HG03066 (cell line): ENCODE results near the gene NMNAT3.

ENCODE experiments used
- ATAC-seq: cut with Tn5 transposase; IDR thresholded peaks from one replicate; pipeline ENCODE4 v1.9.1; 2021; ENCODE audit warnings: low read depth; ENCODE audit not compliant: unreplicated experiment

Gene NMNAT3

GRCh38 chr3:139676108-139676507 lies 1.7 kb downstream of the NMNAT3 start:
- no peak for ATAC-seq

DNA sequence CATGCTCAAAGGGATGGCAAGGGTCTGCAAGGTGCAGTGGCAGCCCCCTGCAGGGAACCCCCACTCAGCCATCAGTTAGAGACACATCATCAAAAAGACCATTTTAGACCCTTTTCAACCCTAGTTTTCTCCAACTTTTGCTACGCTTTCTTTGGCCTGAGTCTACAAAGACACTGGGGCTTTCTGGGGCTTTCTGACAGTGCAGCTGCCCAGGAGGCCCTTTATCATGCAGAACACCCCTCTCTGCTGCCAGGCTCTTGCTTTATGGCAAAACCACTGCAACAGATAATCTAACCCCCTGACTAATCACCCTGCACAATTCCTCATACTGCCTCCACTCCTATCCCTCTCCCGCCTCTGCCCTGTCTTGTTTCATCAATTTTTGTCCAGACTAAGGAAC lies 2.4 kb downstream of the NMNAT3 start:
- no peak for ATAC-seq

DNA sequence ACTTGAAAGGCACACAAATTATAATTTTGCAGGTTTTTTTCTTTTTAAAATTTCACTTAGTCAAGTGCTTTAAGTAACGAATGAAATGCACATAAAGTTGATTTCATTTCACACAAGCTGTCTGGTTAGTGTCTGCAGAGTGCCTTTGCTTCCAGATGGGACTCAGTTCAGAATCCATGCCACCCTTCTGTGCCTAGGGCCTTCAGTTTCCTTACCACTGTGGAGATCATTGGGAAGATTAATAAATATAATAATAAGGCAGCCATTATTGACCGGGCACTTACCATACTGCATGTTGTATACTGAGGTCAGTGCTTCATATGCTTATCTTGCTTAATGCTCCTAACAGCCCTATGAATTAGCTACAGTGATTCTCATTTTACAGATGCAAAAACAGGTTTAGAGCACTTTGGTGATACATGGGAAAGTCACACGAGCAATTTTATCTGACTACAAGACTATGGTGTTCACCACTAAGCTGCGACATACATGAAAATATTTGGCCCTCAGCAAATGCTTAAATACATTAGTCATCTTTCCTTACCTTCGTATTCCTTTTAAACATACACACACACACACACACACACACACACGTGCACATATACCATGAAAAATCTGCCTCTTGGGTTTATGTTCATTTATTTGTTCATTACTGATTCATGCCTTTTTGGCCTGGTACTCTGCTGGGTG lies 3.1 kb downstream of the NMNAT3 start:
- no peak for ATAC-seq

DNA sequence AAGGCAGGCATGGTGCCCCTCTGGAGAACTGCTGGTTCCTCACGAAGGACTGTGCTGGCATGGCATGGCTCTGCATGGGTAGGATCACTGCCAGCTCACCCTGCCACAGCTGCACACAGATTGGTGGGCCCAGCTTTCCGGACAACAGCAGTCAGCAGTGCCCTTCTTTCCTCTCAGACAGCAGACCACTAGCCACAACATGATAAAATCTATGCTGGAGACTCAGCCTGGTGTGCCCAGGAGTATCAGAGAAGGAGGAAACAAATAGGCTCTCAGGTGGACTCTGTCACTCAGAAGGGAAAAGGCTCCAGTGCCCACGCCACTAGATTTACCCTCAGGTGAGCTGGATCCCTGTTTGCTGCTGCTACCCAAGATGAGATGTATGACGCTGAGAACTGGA lies 4.9 kb downstream of the NMNAT3 start:
- ATAC-seq: no peak

GRCh38 chr3:139671863-139672646 lies 5.7 kb downstream of the NMNAT3 start:
- no peak for ATAC-seq

DNA sequence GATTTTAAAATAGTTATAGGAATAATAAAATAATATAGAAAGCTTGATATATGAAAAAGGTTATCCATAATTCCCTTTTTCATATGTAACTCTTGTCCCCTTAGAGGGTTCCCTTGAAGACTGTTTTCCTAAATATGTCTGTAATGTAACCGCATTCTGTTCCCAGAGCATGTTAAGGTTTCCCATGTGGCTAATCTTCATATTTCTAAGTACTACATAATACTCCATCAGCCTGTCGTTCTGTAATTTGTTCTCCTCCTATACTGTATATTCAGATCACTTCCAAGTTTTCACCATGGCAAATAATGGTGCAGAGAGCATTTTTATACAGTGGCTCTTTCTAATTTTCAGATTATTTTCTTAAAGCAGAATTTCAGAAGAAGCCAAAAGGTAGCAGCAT lies 6.7 kb downstream of the NMNAT3 start:
- no peak for ATAC-seq

DNA sequence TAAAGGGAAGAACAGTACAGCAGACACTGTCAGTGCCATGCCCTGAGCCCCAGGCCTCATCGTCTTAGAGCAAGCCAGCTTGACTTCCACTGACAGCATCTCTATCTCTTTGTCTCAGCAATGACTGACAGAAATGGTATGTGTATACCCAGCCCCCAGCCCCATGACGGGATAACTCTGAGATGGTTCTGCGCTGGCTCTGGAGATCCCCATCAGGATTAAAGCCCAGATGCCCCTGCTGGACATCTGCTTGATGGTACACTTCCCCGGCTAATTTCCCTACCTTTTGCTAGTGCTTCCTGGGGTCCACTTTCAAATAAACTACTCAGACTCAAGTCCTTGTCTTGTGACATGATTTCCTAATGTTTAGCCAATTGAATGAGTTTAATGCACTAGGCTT lies 7.6 kb downstream of the NMNAT3 start:
- no peak for ATAC-seq

GRCh38 chr3:139668332-139668731 lies 9.4 kb downstream of the NMNAT3 start:
- no peak for ATAC-seq

DNA sequence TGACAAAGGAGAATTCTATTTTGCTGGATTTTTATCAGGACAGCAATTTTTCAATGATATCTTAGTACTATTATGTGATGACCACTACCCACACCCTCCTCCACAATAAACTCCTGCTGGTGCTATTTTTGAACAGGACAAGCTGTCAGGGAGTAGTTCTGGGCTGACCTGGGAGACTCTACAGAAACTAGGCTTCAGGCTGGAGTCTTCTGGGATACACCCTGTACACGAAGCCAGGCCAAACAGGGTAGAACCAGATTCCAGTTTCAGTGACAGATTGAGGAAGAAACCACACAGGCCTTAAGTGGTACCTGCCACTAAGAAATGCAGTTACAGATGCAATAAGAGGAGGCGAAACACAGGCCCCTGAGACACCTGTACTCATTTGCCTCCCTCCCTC lies 12.8 kb downstream of the NMNAT3 start:
- no peak for ATAC-seq

DNA sequence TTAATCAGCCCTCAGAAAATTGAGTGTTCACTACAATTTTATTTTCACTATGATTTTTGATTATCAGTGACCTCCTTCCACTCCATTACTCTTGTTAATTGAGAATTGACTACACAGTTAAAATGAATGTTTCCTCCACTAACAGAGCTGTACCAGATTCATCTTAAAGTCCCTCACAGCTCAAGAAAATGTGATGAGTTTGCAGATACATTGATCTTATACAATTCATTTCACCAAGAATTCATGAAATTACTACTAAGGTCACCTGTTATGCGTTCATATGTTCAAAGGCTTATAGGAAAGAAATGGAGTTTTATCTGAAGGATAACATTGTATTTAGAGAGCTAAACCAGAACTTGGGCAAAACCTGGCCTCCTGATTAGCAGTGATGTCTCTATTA lies 17.5 kb downstream of the NMNAT3 start:
- no peak for ATAC-seq

- no peak for ATAC-seq
These were observed 18.3 kb downstream of the NMNAT3 start for GRCh38 chr3:139659511-139659910.

- ATAC-seq: no peak
These were observed 19.8 kb downstream of the NMNAT3 start for GRCh38 chr3:139657936-139658335.

GRCh38 chr3:139657434-139657833 lies 20.3 kb downstream of the NMNAT3 start:
- no peak for ATAC-seq

DNA sequence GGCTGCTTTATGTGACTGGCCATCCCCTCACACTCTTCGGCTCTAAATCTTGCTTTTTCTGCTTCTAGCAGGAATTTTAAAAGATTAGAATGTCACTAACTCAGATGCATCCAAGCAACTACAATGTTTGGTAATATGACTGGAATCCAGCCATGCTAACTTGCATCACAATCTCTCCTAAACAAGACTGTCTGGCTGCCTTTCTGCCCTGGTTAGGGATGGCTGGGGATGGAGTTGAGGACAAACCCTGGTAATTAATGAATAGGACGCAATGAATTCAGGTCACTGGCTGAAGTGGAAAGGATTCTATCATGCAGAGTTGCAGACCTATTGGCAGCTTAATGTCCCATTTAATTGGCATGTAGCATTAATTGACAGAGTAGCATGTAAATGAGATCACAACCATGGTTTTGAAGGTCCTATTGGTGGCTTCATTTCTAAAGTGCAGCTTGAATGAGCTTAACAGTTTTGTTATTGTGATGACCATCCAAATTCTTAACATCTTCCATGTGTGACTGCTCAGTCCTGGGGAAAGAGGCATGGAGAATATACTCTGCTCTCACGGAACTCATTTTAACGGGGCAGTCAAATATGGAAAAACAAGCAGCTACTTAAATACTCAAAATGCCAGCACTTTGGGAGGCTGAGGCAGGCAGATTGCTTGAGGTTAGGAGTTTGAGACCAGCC lies 21.7 kb downstream of the NMNAT3 start:
- no peak for ATAC-seq

- ATAC-seq: no peak
These were observed 23.0 kb downstream of the NMNAT3 start for GRCh38 chr3:139654637-139655365.

DNA sequence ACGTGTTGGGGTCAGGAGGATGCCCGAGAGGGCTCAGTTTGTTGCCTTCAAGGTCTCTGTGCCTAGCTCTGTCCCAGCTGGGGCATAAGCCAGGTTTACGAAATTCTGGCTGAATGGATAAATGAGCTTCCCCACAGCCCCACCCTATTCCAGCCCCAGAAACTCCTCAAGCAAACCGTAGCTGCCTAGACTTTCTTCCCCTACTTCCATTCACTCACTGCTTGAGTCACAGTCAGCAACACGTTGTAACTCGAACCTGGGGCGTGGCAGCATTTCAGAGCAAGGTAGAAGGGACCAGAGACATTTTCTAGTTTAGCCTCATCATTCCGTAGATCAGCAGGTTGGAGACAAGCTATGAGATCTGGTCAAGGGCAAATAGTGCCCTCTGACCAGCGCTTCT lies 24.2 kb downstream of the NMNAT3 start:
- no peak for ATAC-seq

DNA sequence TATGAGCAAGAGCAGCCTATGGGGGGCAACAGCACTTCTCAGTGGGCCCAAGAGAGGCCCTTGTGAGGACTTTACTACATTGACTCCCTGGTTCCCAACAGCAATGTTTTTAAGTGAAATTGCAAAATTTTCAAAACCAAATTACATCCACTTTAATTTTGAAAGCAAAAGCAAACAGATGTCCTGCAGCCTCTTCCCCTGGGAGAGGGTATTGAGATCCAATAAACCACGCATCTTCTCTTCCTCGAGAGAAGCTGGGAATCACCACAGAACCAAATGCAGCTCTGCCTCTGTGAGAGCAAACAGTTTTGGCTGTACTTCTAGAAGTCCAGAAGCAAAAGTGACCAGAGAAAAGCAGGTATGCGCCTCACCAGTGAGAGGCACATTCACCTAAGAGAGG lies 25.2 kb downstream of the NMNAT3 start:
- no peak for ATAC-seq

DNA sequence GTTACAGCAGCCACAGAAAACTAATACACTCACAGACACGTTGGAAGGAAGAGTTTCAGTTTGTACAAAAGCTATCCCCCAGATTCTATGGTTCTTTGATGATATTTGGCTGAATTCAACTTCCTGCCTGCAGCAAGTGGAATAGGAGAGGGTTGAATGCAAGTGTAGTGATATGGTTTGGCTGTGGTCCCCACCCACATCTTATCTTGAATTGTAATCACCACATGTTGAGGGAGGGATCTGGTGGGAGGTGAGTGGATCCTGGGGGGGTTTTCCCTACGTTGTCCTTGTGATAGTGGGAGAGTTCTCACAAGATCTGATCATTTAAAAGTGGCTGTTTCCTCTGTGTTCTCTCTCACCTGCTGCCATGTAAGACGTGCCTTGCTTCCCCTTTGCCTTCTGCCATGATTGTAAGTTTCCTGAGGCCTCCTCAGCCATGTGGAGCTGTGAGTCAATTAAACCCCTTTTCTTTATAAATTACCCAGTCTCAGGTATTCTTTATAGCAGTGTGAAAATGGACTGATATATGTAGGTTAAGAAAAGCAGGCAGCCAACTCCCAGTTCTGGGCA lies 29.8 kb downstream of the NMNAT3 start:
- no peak for ATAC-seq

DNA sequence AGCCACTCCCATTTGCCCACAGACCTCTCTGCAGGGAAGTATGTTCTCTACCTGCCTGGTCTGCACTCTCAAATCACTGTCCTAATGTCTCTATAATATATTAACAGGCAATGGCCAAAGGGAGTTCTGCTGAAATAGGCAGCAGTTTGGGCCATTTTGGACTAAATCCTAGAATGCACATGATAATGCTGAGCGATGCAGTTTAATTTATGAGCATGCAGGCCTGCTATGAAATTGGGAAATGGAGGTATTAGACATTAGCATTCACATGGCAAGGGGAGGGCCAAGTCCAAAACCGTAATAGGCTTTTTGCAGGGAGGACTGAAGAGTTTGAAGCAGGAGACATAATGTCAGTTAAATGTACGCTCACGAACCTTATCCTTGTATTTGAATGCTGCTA lies 31.3 kb downstream of the NMNAT3 start:
- ATAC-seq: no peak

DNA sequence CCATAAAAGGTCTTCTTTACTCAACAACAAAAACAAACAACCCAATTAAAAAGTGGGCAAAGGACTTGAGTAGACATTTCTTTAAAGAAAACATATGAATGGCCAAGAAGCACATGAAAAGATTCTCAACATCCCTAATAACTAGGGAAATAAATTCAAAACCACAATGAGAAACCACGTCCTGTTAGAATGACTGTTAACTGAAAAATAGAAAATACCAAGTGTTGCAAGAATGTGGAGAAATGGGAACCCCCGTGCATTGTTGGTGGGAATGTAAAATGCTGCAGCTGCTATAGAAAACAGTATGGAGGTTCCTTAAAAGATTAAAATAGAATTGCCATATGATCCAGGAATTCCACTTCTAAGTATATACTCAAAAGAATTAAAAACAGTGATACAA lies 34.8 kb downstream of the NMNAT3 start:
- no peak for ATAC-seq

DNA sequence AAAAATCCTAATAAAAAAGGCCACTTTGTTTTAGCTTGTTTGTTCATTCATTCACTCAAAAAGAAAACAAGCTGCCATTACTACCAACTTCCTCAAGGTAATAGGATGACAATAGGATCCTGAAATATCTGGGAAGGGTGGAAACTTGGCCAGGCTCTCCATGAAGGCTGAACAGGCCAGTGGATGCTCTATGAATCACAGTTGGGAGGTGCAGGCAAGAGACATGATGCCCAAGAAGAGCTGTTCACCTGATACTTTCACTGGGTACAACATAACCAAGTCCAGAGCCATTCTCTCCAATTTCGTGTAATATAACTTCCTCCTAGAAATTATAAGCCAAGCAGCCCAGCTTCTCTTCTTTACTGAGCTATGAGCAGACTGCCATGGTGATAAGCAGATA lies 37.3 kb downstream of the NMNAT3 start:
- no peak for ATAC-seq
